ENCODE data around the gene GCH1.

GCH1 gene

GRCh38 chr14:54890788-54891187 is 11.8 kb downstream of the GCH1 start:
- DNase-seq (ENCODE audit: extremely low spot score): no peak
- POLR2A ChIA-PET: no interaction called here
- CTCF ChIA-PET: interaction anchor here (0.6 kb wide), 1 partner anchor 1871 kb away, joined by 5 read pairs; no protein-coding TSS in a partner anchor
- TF ChIP-seq FOXA1 (IDR thresholded peaks at IDR 0.05) (no peak), TARDBP (IDR thresholded peaks at IDR 0.05) (no peak), ELF4 (IDR thresholded peaks at IDR 0.05) (no peak), PKNOX1 (IDR thresholded peaks at IDR 0.05) (no peak), BHLHE40 (IDR thresholded peaks at IDR 0.05; ENCODE audit: borderline replicate concordance) (no peak), ARNT (IDR thresholded peaks at IDR 0.05) (no peak), SUZ12 (IDR thresholded peaks at IDR 0.05) (no peak), FOXM1 (IDR thresholded peaks at IDR 0.05; ENCODE audit: borderline replicate concordance) (no peak), L3MBTL2 (conservative IDR thresholded peaks at IDR 0.05) (no peak), ZNF384 (IDR thresholded peaks at IDR 0.05) (no peak)

GRCh38 chr14:54889919-54890318 is 12.7 kb downstream of the GCH1 start:
- CTCF ChIA-PET: no interaction called here
- POLR2A ChIA-PET: interaction anchor here (1.4 kb wide), 1 partner anchor 20 kb away, joined by 6 read pairs; no protein-coding TSS in a partner anchor
- TF ChIP-seq BHLHE40 (IDR thresholded peaks at IDR 0.05; ENCODE audit: borderline replicate concordance): no peak
- TF ChIP-seq CTBP1 (IDR thresholded peaks at IDR 0.05; ENCODE audit: borderline replicate concordance): no peak
- no peak for TF ChIP-seq ZNF384 (IDR thresholded peaks at IDR 0.05)
- TF ChIP-seq FOXM1 (IDR thresholded peaks at IDR 0.05; ENCODE audit: borderline replicate concordance): no peak
- DNase-seq (ENCODE audit: extremely low spot score): no peak

- ChIA-PET POLR2A (no interaction called here), CTCF (no interaction called here)
- TF ChIP-seq ELF4 (IDR thresholded peaks at IDR 0.05): no peak
- no peak for TF ChIP-seq SP1 (IDR thresholded peaks at IDR 0.05)
- no peak for TF ChIP-seq FOXM1 (IDR thresholded peaks at IDR 0.05; ENCODE audit: borderline replicate concordance)
- no peak for TF ChIP-seq NFRKB (IDR thresholded peaks at IDR 0.05)
- TF ChIP-seq PKNOX1 (IDR thresholded peaks at IDR 0.05): no peak
- no peak for TF ChIP-seq TARDBP (IDR thresholded peaks at IDR 0.05)
- TF ChIP-seq SUZ12 (IDR thresholded peaks at IDR 0.05): no peak
- DNase-seq (ENCODE audit: extremely low spot score): no peak
These were observed 20.1 kb downstream of the GCH1 start for GRCh38 chr14:54882521-54882920.

GRCh38 chr14:54881761-54882401 is 20.7 kb downstream of the GCH1 start:
- TF ChIP-seq CTBP1 (IDR thresholded peaks at IDR 0.05; ENCODE audit: borderline replicate concordance) (no peak), SUZ12 (IDR thresholded peaks at IDR 0.05) (no peak), ZNF384 (IDR thresholded peaks at IDR 0.05) (no peak), FOXM1 (IDR thresholded peaks at IDR 0.05; ENCODE audit: borderline replicate concordance) (no peak), SP1 (IDR thresholded peaks at IDR 0.05) (no peak), FOXK2 (IDR thresholded peaks at IDR 0.05) (no peak), PKNOX1 (IDR thresholded peaks at IDR 0.05) (no peak)
- POLR2A ChIA-PET: no interaction called here
- DNase-seq (ENCODE audit: extremely low spot score): no peak
- CTCF ChIA-PET: no interaction called here

GRCh38 chr14:54881235-54881760 is 21.3 kb downstream of the GCH1 start:
- DNase-seq (ENCODE audit: extremely low spot score): no peak
- ChIA-PET CTCF (no interaction called here), POLR2A (no interaction called here)
- TF ChIP-seq BHLHE40 (IDR thresholded peaks at IDR 0.05; ENCODE audit: borderline replicate concordance) (no peak), LEF1 (IDR thresholded peaks at IDR 0.05; ENCODE audit: borderline replicate concordance) (no peak), TARDBP (IDR thresholded peaks at IDR 0.05) (no peak), FOXA1 (IDR thresholded peaks at IDR 0.05) (no peak), SUZ12 (IDR thresholded peaks at IDR 0.05) (no peak), FOXM1 (IDR thresholded peaks at IDR 0.05; ENCODE audit: borderline replicate concordance) (no peak), PKNOX1 (IDR thresholded peaks at IDR 0.05) (no peak), ARNT (IDR thresholded peaks at IDR 0.05) (no peak)

GRCh38 chr14:54877703-54878021 is 25.0 kb downstream of the GCH1 start:
- POLR2A ChIA-PET: no interaction called here
- TF ChIP-seq FOXM1 (IDR thresholded peaks at IDR 0.05; ENCODE audit: borderline replicate concordance) (no peak), L3MBTL2 (conservative IDR thresholded peaks at IDR 0.05) (no peak), TARDBP (IDR thresholded peaks at IDR 0.05) (no peak), FOXK2 (IDR thresholded peaks at IDR 0.05) (no peak), ELF4 (IDR thresholded peaks at IDR 0.05) (no peak), HDGF (IDR thresholded peaks at IDR 0.05; ENCODE audit: borderline replicate concordance) (no peak), SUZ12 (IDR thresholded peaks at IDR 0.05) (no peak), ZNF384 (IDR thresholded peaks at IDR 0.05) (no peak), SP1 (IDR thresholded peaks at IDR 0.05) (no peak), LEF1 (IDR thresholded peaks at IDR 0.05; ENCODE audit: borderline replicate concordance) (no peak), PKNOX1 (IDR thresholded peaks at IDR 0.05) (no peak), FOXA1 (IDR thresholded peaks at IDR 0.05) (no peak), ARNT (IDR thresholded peaks at IDR 0.05) (no peak), BHLHE40 (IDR thresholded peaks at IDR 0.05; ENCODE audit: borderline replicate concordance) (no peak)
- CTCF ChIA-PET: no interaction called here
- DNase-seq (ENCODE audit: extremely low spot score): no peak
